Measurements from ENCODE around the gene TMEM144. TPM values are rescaled to one million over a fixed set of nuclear protein-coding genes. Genes with fewer than 3 reads are reported as not detected.
"Not testable (repeated sequence)": the region's sequence is repeated elsewhere in the genome, so short reads cannot be mapped to it uniquely, and the experiment has no call there.

The TMEM144 gene
- total RNA-seq, 1 donor from 2014 or later, result 9.1 TPM

DNA sequence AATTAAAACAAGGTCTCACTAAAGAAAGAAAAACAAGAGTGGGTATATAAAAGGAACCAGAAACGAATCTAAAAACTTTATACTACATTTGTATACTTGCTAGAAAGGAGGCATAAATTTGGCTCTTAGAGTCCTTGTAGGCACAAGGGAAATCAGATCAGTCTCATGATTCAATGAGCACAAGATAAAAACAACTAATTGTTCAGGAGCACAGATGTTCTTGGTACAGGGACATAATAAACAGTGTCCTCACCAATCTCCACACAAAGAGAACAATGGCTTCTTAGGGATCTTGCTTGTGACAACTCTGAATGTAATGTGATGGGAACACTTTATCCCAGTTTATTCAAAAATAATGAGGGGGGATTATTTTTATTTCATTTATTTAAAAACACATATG lies 28.3 kb downstream of the TMEM144 start:
- no peak for DNase-seq

DNA sequence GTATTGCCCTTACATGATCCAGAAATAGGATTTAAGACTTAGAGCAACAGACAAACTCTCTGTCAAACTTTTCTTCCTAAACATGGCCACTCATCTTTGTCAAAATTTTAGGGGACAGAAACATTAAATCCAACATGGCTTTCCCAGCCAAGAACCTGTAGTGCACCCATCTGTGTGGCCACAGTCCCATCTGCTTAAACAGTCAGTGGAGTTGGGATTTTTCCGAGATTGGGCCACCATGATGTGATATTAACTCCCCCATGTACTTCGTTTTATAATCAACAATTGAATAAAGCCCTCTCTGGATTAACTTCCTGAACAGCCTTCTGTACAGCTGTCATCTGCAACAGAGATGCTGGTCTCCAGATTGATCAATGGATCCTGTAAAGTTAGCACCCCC lies 28.9 kb downstream of the TMEM144 start:
- no peak for DNase-seq

GRCh38 chr4:158243071-158243470 lies 32.8 kb downstream of the TMEM144 start:
- no peak for DNase-seq

GRCh38 chr4:158250321-158250720 lies 40.0 kb downstream of the TMEM144 start:
- no peak for DNase-seq

GRCh38 chr4:158253350-158253980 lies 43.2 kb downstream of the TMEM144 start:
- peak; percentile 87 for DNase-seq

DNA sequence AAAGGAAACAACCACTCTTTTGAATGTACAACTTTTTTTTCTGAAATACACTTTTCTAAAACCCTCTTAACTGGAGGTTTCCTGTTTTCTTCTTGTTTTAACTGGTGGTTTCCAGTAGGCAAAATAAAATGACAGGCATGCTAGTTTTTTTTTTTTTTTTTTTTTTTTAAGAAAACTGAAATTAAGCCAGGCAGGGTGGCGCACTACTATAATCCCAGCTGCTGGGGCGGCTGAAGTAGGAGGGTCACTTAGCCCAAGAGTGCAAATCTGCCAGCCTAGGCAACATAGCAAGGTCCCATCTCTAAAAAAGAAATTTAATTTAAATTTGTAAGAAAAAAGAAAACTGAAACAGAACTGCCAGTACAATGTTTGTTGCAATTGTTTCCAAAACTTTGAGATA lies 44.0 kb downstream of the TMEM144 start:
- DNase-seq, result no peak

GRCh38 chr4:158255727-158256324 lies 45.5 kb downstream of the TMEM144 start:
- peak; percentile 66 for DNase-seq

GRCh38 chr4:158259955-158260575 lies 49.8 kb downstream of the TMEM144 start:
- DNase-seq, result peak; percentile 57

- DNase-seq, result no peak
These were observed 51.2 kb downstream of the TMEM144 start for GRCh38 chr4:158261480-158261879.

GRCh38 chr4:158268553-158268952 lies 58.3 kb downstream of the TMEM144 start:
- DNase-seq, result no peak

GRCh38 chr4:158274636-158275035 lies 64.3 kb downstream of the TMEM144 start:
- DNase-seq, result no peak

DNA sequence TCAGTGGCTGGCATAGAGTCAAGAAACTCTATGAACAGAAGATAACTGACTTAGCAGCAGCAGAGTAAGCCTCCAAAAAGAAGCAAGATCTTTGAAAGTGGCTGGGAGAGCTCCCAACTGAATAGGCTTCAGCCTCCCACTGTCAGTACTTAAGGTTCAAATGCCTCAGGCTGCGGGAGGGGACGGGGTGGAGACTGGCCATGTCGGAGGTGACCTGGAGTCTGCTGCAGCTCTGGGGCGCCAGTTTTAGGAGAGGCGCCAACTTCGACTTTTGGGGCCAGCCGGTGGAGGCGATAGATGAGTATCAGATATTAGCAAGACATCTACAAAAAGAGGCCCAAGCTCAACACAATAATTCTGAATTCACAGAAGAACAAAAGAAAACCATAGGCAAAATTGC lies 67.3 kb downstream of the TMEM144 start:
- DNase-seq, result no peak

DNA sequence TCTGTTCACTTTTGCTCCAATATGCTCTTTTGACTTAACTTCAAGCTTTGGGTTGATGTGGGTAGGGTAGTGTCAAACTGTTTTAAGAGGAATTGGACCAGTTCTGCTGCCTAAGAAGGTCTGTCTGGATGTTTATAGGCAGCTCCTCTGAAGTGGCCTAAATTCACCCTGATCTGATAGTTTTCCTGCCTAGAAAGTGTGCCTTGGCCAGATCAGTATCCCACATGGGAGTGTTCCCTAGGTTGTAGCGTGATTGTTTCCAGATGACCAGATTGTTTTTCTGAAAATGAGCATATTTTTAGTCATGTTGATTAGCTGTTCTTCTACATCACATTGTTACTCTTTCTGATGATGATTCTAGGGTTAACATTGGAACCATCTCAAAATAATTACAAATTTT lies 68.8 kb downstream of the TMEM144 start:
- DNase-seq, result not testable (repeated sequence)

DNA sequence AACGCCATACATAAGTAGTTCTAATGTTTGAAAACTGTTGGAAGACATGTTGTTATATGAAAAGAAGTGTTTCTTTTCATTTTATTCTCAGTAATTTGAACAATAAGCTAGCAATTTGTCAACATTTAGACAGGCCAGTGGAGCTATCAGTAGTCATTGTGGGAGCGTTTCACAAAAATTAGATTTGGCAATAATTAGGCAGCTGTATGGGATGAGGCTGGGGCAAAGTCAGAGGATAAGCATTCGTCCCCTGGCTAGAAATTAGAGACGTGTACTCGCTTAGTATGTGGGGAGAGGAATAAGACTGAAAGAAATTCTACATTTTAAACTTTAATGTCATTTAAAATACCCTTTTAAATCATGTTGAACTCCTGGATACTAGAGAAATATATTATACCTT lies 70.6 kb downstream of the TMEM144 start:
- DNase-seq, result no peak

DNA sequence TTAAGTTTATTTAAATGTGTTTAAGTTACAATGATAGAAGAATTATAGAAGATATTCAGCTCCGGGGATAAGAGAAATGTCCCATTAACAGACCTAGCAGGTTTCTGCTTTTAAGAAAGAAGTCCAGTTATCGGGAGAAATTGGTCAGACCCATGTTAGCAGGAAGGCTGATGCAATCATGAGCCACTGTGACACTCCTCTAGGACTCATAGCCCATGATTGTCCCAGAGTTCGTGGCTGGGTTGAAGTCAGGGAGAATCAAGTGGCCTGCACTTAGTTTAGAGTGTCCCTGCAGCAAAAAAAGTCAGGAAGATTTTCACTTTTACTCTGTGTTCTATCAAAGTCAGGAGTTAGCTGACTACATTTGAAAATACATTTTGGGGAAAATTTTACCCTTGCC lies 72.0 kb downstream of the TMEM144 start:
- DNase-seq, result no peak

- DNase-seq, result no peak
These were observed 75.3 kb downstream of the TMEM144 start for GRCh38 chr4:158285429-158286216.

- no peak for DNase-seq
These were observed 80.6 kb downstream of the TMEM144 start for GRCh38 chr4:158290912-158291311.

DNA sequence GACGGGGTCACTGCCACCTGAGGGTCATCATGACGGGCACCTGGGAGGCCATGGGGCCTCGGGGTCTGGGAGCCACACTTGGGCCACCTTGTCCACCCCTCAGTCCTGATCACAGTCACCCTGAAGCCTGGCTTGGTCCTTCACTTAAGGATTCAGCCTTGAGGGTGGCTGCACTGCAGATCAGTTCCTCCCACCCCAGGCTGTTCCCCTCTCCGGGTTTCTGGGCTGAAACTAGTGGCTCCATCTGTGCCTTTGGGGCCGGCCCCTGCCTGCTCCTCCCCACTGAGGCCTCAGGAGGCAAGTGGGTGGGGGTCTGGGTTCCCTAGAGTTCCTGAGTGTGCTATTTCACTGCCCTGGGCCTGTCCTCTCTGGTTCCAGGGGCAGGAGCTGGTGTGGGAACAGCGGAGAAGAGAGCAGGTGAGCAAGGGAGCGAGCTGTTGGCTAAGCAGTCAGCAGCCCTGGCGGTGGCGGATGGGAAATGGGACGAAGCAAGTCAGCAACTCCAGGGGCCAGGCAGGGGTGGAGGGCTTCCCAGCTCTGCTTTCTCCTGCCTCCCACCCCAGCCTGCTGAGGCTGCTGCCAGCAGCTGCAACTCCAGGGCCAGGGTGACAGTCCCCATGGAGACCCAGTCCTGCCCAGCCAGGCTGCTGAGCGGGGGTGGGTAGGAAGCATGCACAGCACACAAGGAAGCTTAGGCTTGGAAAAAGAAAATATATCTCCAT lies 81.2 kb downstream of the TMEM144 start:
- no peak for DNase-seq

- no peak for DNase-seq
These were observed 81.9 kb downstream of the TMEM144 start for GRCh38 chr4:158292156-158292555.

DNA sequence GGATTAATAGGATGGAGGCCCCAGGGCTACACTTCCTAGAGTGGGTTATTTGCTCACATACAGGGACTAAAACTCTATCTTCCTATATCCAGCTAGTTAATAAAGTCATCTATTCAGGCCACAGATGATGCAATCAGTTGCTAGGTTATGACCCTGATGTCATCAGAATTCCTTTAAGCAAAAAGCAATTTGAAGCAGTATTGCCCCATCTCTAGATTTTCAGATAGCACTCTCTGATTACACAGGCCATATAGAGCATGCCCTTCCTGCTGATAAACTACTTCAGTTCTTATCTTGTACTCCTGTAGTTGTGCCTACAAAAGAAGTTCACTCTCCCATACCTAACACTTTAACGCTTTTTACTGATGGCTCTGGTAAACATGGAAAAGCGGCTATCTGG lies 84.8 kb downstream of the TMEM144 start:
- no peak for DNase-seq

DNA sequence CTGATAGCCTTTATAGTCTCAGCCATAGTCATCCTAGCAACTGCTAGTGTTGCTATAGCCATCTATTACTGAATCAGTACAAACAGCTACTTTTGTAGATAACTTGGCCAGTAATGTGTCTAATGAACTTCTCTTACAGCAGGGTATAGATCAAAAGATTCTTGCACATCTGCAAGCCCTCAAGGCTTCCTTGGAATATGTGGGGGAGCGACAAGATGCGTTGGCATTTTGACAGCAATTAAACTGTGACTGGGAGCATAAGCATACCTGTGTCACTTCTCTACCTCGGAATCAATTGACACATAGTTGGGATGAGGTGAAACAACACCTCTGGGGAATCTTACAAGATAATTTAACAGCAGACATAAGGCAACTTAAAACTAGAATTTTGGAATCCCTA lies 87.6 kb downstream of the TMEM144 start:
- no peak for DNase-seq

DNA sequence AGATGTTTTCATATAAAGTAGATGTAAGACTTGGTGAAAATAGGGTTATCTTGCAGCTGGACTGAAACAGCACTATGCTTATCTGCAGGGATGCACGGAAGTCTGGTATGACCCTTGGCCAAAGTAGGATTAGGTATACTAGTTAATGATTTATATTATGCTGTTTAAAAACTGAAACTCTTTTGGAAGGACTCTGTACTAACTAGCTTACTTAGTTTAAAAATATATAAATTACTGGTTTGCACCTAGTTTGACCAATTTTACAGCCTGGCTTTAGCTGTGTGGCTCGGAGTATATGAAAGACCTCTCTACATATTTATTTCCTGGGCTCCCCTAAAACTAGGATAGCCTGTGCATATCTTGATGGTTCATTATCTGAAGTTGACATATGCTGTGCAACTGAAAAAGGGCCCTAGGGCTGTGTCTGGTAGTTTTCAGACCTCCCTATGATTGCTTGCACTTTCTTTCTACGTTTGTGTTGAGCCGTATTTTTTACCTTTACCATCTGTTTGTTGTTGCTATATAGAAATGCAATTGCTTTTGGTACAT lies 89.2 kb downstream of the TMEM144 start:
- no peak for DNase-seq
